ENCODE results near the gene CAPN3.

DNA sequence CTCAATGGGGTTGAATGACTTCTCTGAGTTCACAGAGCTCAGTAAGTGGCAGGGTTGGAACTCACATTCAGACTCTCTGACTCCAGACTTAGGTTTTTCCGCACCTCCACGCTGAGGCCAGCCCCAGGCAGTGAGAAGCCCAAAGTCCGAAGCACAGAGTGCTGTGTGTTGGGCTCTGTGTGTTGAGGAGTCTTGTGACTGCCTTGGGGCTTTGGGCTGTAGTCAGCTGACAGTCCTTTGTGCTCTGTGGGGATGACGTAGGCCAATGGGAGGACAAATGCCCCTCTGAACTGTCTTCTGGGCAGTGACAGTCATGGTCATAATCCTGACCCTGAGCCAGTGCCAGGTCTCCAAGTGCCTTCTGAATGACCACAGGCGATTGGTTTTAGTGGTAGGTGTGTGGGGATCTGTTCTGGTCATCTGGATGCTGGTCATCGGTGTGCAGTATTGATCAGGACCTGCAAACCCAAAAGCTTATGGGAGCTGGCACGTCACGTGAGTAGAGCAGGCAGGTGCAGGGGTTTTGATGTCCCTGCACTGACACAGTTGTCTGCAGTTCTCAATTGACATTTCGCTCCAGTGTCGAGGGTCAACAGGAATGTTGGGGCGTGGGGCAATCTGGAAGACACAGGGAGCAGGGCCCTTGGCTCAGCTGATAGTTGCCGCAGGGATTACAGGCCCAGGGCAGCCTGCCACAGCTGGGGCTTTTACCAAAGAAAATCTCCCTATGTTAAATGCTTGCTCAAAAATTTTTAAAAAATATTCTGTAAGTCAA lies 45.3 kb downstream of the CAPN3 start:
- TF ChIP-seq, protein P1, sequence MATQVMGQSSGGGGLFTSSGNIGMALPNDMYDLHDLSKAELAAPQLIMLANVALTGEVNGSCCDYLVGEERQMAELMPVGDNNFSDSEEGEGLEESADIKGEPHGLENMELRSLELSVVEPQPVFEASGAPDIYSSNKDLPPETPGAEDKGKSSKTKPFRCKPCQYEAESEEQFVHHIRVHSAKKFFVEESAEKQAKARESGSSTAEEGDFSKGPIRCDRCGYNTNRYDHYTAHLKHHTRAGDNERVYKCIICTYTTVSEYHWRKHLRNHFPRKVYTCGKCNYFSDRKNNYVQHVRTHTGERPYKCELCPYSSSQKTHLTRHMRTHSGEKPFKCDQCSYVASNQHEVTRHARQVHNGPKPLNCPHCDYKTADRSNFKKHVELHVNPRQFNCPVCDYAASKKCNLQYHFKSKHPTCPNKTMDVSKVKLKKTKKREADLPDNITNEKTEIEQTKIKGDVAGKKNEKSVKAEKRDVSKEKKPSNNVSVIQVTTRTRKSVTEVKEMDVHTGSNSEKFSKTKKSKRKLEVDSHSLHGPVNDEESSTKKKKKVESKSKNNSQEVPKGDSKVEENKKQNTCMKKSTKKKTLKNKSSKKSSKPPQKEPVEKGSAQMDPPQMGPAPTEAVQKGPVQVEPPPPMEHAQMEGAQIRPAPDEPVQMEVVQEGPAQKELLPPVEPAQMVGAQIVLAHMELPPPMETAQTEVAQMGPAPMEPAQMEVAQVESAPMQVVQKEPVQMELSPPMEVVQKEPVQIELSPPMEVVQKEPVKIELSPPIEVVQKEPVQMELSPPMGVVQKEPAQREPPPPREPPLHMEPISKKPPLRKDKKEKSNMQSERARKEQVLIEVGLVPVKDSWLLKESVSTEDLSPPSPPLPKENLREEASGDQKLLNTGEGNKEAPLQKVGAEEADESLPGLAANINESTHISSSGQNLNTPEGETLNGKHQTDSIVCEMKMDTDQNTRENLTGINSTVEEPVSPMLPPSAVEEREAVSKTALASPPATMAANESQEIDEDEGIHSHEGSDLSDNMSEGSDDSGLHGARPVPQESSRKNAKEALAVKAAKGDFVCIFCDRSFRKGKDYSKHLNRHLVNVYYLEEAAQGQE (IDR thresholded peaks at IDR 0.05; ENCODE audit: low read depth) = no peak
- no peak for TF ChIP-seq EP300 (IDR thresholded peaks at IDR 0.05; ENCODE audit: borderline replicate concordance)
- no peak for TF ChIP-seq CEBPB (IDR thresholded peaks at IDR 0.05)
- TF ChIP-seq TAF1 (IDR thresholded peaks at IDR 0.05; ENCODE audit: low read depth) = no peak
- no peak for TF ChIP-seq CREB1 (IDR thresholded peaks at IDR 0.05; ENCODE audit: low read depth)
- TF ChIP-seq RAD21 (IDR thresholded peaks at IDR 0.05; ENCODE audit: low read depth) = no peak
- TF ChIP-seq, protein P2, sequence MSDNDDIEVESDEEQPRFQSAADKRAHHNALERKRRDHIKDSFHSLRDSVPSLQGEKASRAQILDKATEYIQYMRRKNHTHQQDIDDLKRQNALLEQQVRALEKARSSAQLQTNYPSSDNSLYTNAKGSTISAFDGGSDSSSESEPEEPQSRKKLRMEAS (IDR thresholded peaks at IDR 0.05) = no peak

All from Ishikawa (cell line).